SU-DHL-6 (cell line): ENCODE measurements around the gene PLCL1.

Experiments
- H2AFZ ChIP-seq: fragments of 200-600 bp; sonication (generic); 2 replicates; pipeline ENCODE4 v1.6.1; 2014; ENCODE audit warnings: low read depth, mild to moderate bottlenecking, moderate library complexity, mixed read lengths, antibody characterized with exemption, low read length; ENCODE audit not compliant: severe bottlenecking
- H3F3A ChIP-seq: fragments of 200-600 bp; shearing (Covaris generic); 2 replicates; pipeline ENCODE4 v1.6.0; 2016; ENCODE audit warnings: antibody characterized with exemption, mild to moderate bottlenecking; ENCODE audit not compliant: insufficient read depth
- H3K27ac ChIP-seq: fragments of 200-600 bp; sonication (generic); 2 replicates; pipeline ENCODE4 v1.5.1; 2016; ENCODE audit warnings: low read depth, mild to moderate bottlenecking, low read length, moderate library complexity, mixed read lengths
- H3K27me3 ChIP-seq: fragments of 200-600 bp; sonication (generic), shearing (Covaris generic); 2 replicates; pipeline ENCODE4 v1.6.0; 2014; ENCODE audit warnings: mild to moderate bottlenecking, low read length
- H3K36me3 ChIP-seq: fragments of 200-600 bp; sonication (generic); 2 replicates; pipeline ENCODE4 v1.6.1; 2014; ENCODE audit warnings: mild to moderate bottlenecking, low read length, mixed read lengths
- H3K4me2 ChIP-seq: fragments of 300-600, 200-600 bp; shearing (Covaris generic), sonication (generic); 2 replicates; pipeline ENCODE4 v1.6.0; 2014; ENCODE audit warnings: low read length, low read depth, mild to moderate bottlenecking; ENCODE audit not compliant: poor library complexity, severe bottlenecking
- H3K4me3 ChIP-seq: fragments of 200-600 bp; sonication (generic); 2 replicates; pipeline ENCODE4 v1.5.1; 2014; ENCODE audit warnings: antibody characterized with exemption, low read length, mild to moderate bottlenecking, mixed read lengths; ENCODE audit not compliant: insufficient read depth, poor library complexity, severe bottlenecking
- H3K79me2 ChIP-seq: fragments of 200-600 bp; sonication (generic); 2 replicates; pipeline ENCODE4 v1.6.1; 2014; ENCODE audit warnings: mild to moderate bottlenecking, low read length, moderate library complexity; ENCODE audit not compliant: insufficient read depth
- H3K9ac ChIP-seq: fragments of 200-600 bp; sonication (generic); 2 replicates; pipeline ENCODE4 v1.7.0; 2014; ENCODE audit warnings: mild to moderate bottlenecking, low read length
- H3K9me2 ChIP-seq: fragments of 200-600 bp; sonication (generic); replicated peaks from 2 replicates; pipeline ENCODE4 v1.6.1; 2014; ENCODE audit warnings: low read length; ENCODE audit not compliant: insufficient read depth
- H3K9me3 ChIP-seq: fragments of 200-600 bp; sonication (generic); 2 replicates; pipeline ENCODE4 v1.6.1; 2014; ENCODE audit warnings: low read length, mixed read lengths; ENCODE audit not compliant: insufficient read depth
- H4K20me1 ChIP-seq: fragments of 200-600 bp; sonication (generic); 2 replicates; pipeline ENCODE4 v1.6.1; 2014; ENCODE audit warnings: low read depth, mild to moderate bottlenecking, antibody characterized with exemption, low read length, moderate library complexity, mixed read lengths
- CTCF ChIP-seq: fragments of 200-600 bp; sonication (generic); IDR thresholded peaks from one replicate; pipeline ENCODE4 v1.5.1; 2017; ENCODE audit warnings: antibody characterized with exemption, mild to moderate bottlenecking, low read length, moderate library complexity; ENCODE audit not compliant: insufficient read depth, poor library complexity, severe bottlenecking
- EZH2phosphoT487 ChIP-seq: fragments of 200-600 bp; sonication (generic), shearing (Covaris generic); conservative IDR thresholded peaks from 2 replicates; pipeline ENCODE4 v1.6.1; 2018; ENCODE audit warnings: mild to moderate bottlenecking, antibody characterized with exemption, low read length, moderate library complexity, mixed read lengths

The PLCL1 gene

GRCh38 chr2:197852108-197852507 is 47.7 kb downstream of the PLCL1 start:
- Histone ChIP-seq H3F3A (no peaks in the 10 kb centered on the region), H3K9me2 (no peaks in the 10 kb centered on the region), H3K4me2 (no peak overlapping the region), H2AFZ (no peak overlapping the region), H4K20me1 (no peaks in the 10 kb centered on the region), H3K36me3 (no peaks in the 10 kb centered on the region), H3K79me2 (no peaks in the 10 kb centered on the region), H3K9ac (no peak overlapping the region), H3K4me3 (no peak overlapping the region), H3K9me3 (no peaks in the 10 kb centered on the region), H3K27me3 (no peaks in the 10 kb centered on the region; the same call in 1 of the 2 replicates), H3K27ac (no peak overlapping the region)
- TF ChIP-seq EZH2phosphoT487 = no peak
- TF ChIP-seq CTCF = no peak

GRCh38 chr2:197853549-197853948 is 49.2 kb downstream of the PLCL1 start:
- H2AFZ ChIP-seq = no peak overlapping the region
- H3K27ac ChIP-seq = no peak overlapping the region
- TF ChIP-seq CTCF (no peak), EZH2phosphoT487 (no peak)
- no peaks in the 10 kb centered on the region; the same call in 1 of the 2 replicates for H3K27me3 ChIP-seq
- no peak overlapping the region for H3K4me3 ChIP-seq
- H4K20me1 ChIP-seq = no peaks in the 10 kb centered on the region
- no peaks in the 10 kb centered on the region for H3K36me3 ChIP-seq
- H3K9ac ChIP-seq = no peak overlapping the region
- no peaks in the 10 kb centered on the region for H3F3A ChIP-seq
- no peaks in the 10 kb centered on the region for H3K9me3 ChIP-seq
- H3K9me2 ChIP-seq = no peaks in the 10 kb centered on the region
- no peaks in the 10 kb centered on the region for H3K79me2 ChIP-seq
- no peak overlapping the region for H3K4me2 ChIP-seq

- Histone ChIP-seq H3K9me3 (no peaks in the 10 kb centered on the region), H3K9ac (no peak overlapping the region), H3K79me2 (no peaks in the 10 kb centered on the region), H3F3A (no peaks in the 10 kb centered on the region), H3K4me2 (no peak overlapping the region), H4K20me1 (no peaks in the 10 kb centered on the region), H3K27ac (no peak overlapping the region), H3K36me3 (no peaks in the 10 kb centered on the region), H2AFZ (no peak overlapping the region), H3K27me3 (no peaks in the 10 kb centered on the region), H3K9me2 (no peaks in the 10 kb centered on the region), H3K4me3 (no peak overlapping the region)
- TF ChIP-seq EZH2phosphoT487 (no peak), CTCF (no peak)
These were observed 53.2 kb downstream of the PLCL1 start for GRCh38 chr2:197857476-197858107.
